Transverse colon (tissue), 4 donors: ENCODE measurements around the gene NUPR1. TPM values are rescaled to one million over a fixed set of nuclear protein-coding genes. Genes with fewer than 3 reads are reported as not detected.
"Not testable (repeated sequence)": the region's sequence is repeated elsewhere in the genome, so short reads cannot be mapped to it uniquely, and the experiment has no call there.

ENCODE experiments used
- DNase-seq: peaks from one replicate; pipeline ENCODE4 v3.0.0-alpha.2; 2019
- H3K27ac ChIP-seq, 4 donors: fragments of 200-600 bp; sonication (generic); 2 replicates each; pipeline ENCODE4 v1.5.1; 2016 to 2018; ENCODE audit warnings: inconsistent platforms in 4 of 4
- H3K27me3 ChIP-seq: fragments of 200-600 bp; sonication (generic); 2 replicates; pipeline ENCODE4 v1.5.1; 2017; ENCODE audit warnings: inconsistent platforms
- H3K36me3 ChIP-seq, 4 donors: fragments of 200-600 bp; sonication (generic); 2 replicates each; pipeline ENCODE4 v1.5.1; 2017 to 2019; ENCODE audit warnings: inconsistent platforms in 4 of 4
- H3K4me1 ChIP-seq, 4 donors: fragments of 200-600 bp; sonication (generic); 2 replicates each; pipeline ENCODE4 v1.5.1; 2017 to 2020; ENCODE audit warnings: inconsistent platforms in 4 of 4
- H3K4me3 ChIP-seq, 4 donors: fragments of 200-600 bp; sonication (generic); 1 replicate in 1 of 4; 2 replicates in 3 of 4; pipeline versions ENCODE4 v1.5.1 to v1.6.1; 2017 to 2019; ENCODE audit warnings: inconsistent platforms in 4 of 4
- H3K9me3 ChIP-seq, 2 donors: fragments of 200-600 bp; sonication (generic); 2 replicates each; pipeline ENCODE4 v1.5.1; 2017 to 2019; ENCODE audit warnings: inconsistent platforms in 2 of 2
- CTCF ChIP-seq, 5 experiments: fragments of 200-600 bp in 3 of 5; fragments of 450-650 bp in 2 of 5; sonication (generic) in 3 of 5; IDR thresholded peaks; 1 replicate in 2 of 5; 2 replicates in 3 of 5; pipeline ENCODE4 v1.5.1; 2016 to 2017; ENCODE audit warnings: antibody characterized with exemption in 5 of 5, inconsistent platforms in 3 of 5, mild to moderate bottlenecking in 2 of 5, moderate library complexity in 1 of 5
- EP300 ChIP-seq: sonication (generic); formaldehyde crosslinking; IDR thresholded peaks from one replicate; pipeline ENCODE4 v1.6.1; 2017; ENCODE audit warnings: antibody characterized with exemption, low read depth
- POLR2A ChIP-seq: fragments of 450-650 bp; IDR thresholded peaks from one replicate; pipeline ENCODE4 v1.6.1; 2016; ENCODE audit warnings: antibody characterized with exemption, mild to moderate bottlenecking, moderate library complexity
- POLR2AphosphoS5 ChIP-seq, 3 donors: sonication (generic); formaldehyde crosslinking; IDR thresholded peaks; one replicate each; pipeline ENCODE4 v1.6.1; 2016; ENCODE audit warnings: antibody characterized with exemption in 3 of 3
- WGBS, 2 donors: methylation state at CpG; one replicate each; pipeline ENCODE4 v1.1.5; 2018; ENCODE audit warnings: low coverage in 1 of 2; 5-methylcytosine and 5-hydroxymethylcytosine counted together
- in situ Hi-C, 4 donors: fragments of 200-750 bp; cut with MboI; loops; one replicate each; pipeline versions ENCODE4 v1.15.0 to v1.15.1; 2017; ENCODE audit warnings: low sequenced_read_pairs in 3 of 4, low pct_ligation_motif_present in 1 of 4, low pct_unique_long_range_greater_than_20kb in 1 of 4
- intact Hi-C: fragments of 100-400 bp; cut with DNase I; formaldehyde crosslinking; loops from one replicate; pipeline ENCODE4 v1.15.1; 2023; ENCODE audit warnings: low total_unique reads
- total RNA-seq, 4 donors: library from RNA; depleted of rRNA; stranded (reverse); fragments of >200 nt; gene quantifications; one replicate each; pipeline ENCODE4 v1.1.0, GENCODE V29; 2016

NUPR1 gene
- total RNA-seq, 4 donors from 2014 or later, result 15.3 to 85.6 (median 23.6) TPM

GRCh38 chr16:28528463-28528867, 10.3 kb downstream of the NUPR1 start:
- intact Hi-C loops, result no loop called here
- Histone ChIP-seq H3K9me3 (no peaks in the 10 kb centered on the region), H3K4me1 (peaks cover 5 to 37% (median 17%) of the 10 kb centered on the region in 4 donors), H3K36me3 (no peaks in the 10 kb centered on the region), H3K4me3 (no peak overlapping the region), H3K27ac (no peak overlapping the region), H3K27me3 (no peaks in the 10 kb centered on the region)
- no peak for DNase-seq
- TF ChIP-seq CTCF (IDR thresholded peaks at IDR 0.05) (no peak), EP300 (no peak)
- in situ Hi-C loops, result no loop called here
- WGBS, 2 donors, result 63 to 69% methylated on average over 2 to 4 of the region's 5 CpGs

GRCh38 chr16:28527985-28528384, 10.8 kb downstream of the NUPR1 start:
- H3K27ac ChIP-seq, result no peak overlapping the region
- intact Hi-C loops (no loop called here), in situ Hi-C loops (no loop called here)
- no peak for TF ChIP-seq POLR2A
- TF ChIP-seq CTCF (IDR thresholded peaks at IDR 0.05), result no peak
- no peak for TF ChIP-seq EP300
- TF ChIP-seq POLR2AphosphoS5 (IDR thresholded peaks at IDR 0.05), result no peak
- no peaks in the 10 kb centered on the region for H3K27me3 ChIP-seq
- H3K9me3 ChIP-seq, result no peaks in the 10 kb centered on the region
- no peak overlapping the region for H3K4me3 ChIP-seq
- no peaks in the 10 kb centered on the region for H3K36me3 ChIP-seq
- H3K4me1 ChIP-seq, result peaks cover 5 to 32% (median 14%) of the 10 kb centered on the region in 4 donors
- DNase-seq, result no peak
- WGBS, 2 donors, result 75 to 83% methylated on average over 2 to 5 of the region's 5 CpGs

GRCh38 chr16:28527100-28527785, 11.5 kb downstream of the NUPR1 start:
- H3K27me3 ChIP-seq, H3K9me3 ChIP-seq, H3K4me3 ChIP-seq, intact Hi-C loops, H3K36me3 ChIP-seq, DNase-seq, in situ Hi-C loops: not testable (repeated sequence)
- 67 to 97% methylated on average over 1 to 7 of the region's 7 CpGs for WGBS, 2 donors
- H3K4me1 ChIP-seq, result peaks cover 3 to 24% (median 8%) of the 10 kb centered on the region in 4 donors
- H3K27ac ChIP-seq, result peak overlapping the region in 2 of 4 donors; percentile 4 to 38

- Histone ChIP-seq H3K9me3 (no peaks in the 10 kb centered on the region), H3K36me3 (no peaks in the 10 kb centered on the region), H3K4me3 (no peak overlapping the region), H3K27me3 (no peaks in the 10 kb centered on the region), H3K4me1 (peaks cover 0 to 18% (median 5%) of the 10 kb centered on the region in 4 donors), H3K27ac (peak overlapping the region in 3 of 4 donors; percentile 13 to 38 (median 30))
- intact Hi-C loops (no loop called here), in situ Hi-C loops (no loop called here)
- no peak for TF ChIP-seq POLR2A
- no peak for TF ChIP-seq POLR2AphosphoS5 (IDR thresholded peaks at IDR 0.05)
- TF ChIP-seq CTCF (IDR thresholded peaks at IDR 0.05), result no peak
- no peak for TF ChIP-seq EP300
- DNase-seq, result no peak
- WGBS, 2 donors, result 69 to 73% methylated on average over 7 to 11 of the region's 11 CpGs
These were observed 12.3 kb downstream of the NUPR1 start for GRCh38 chr16:28526201-28527099.
